Activated naive CD8-positive, alpha-beta T cell treated with anti-CD3 and anti-CD28 coated beads for 36 hours (primary cell): ENCODE measurements around the gene ARPP21. TPM values are rescaled to one million over a fixed set of nuclear protein-coding genes. Genes with fewer than 3 reads are reported as not detected.

Source experiments
- DNase-seq: peaks from one replicate; pipeline ENCODE4 v3.0.0; 2021
- H3K27ac Mint-ChIP-seq: one replicate; pipeline ENCODE4 v1.8.0; 2022; ENCODE audit warnings: mild to moderate bottlenecking, moderate library complexity, mixed read lengths
- H3K27me3 Mint-ChIP-seq: one replicate; pipeline ENCODE4 v1.8.0; 2022; ENCODE audit warnings: mild to moderate bottlenecking, mixed read lengths
- H3K36me3 Mint-ChIP-seq: one replicate; pipeline ENCODE4 v1.8.0; 2021; ENCODE audit warnings: mild to moderate bottlenecking, mixed read lengths
- H3K4me1 Mint-ChIP-seq: one replicate; pipeline ENCODE4 v1.8.0; 2021; ENCODE audit warnings: mixed read lengths
- H3K4me3 Mint-ChIP-seq: one replicate; pipeline ENCODE4 v1.8.0; 2022; ENCODE audit warnings: mild to moderate bottlenecking, moderate library complexity, mixed read lengths
- H3K9me3 Mint-ChIP-seq: one replicate; pipeline ENCODE4 v1.8.0; 2022; ENCODE audit warnings: mixed read lengths
- total RNA-seq, 2 experiments: library from RNA; stranded (reverse); gene quantifications; one replicate each; pipeline ENCODE4 v1.2.3, GENCODE V29; 2021

The ARPP21 gene
- total RNA-seq, 2 experiments from 2014 or later, result not detected

DNA sequence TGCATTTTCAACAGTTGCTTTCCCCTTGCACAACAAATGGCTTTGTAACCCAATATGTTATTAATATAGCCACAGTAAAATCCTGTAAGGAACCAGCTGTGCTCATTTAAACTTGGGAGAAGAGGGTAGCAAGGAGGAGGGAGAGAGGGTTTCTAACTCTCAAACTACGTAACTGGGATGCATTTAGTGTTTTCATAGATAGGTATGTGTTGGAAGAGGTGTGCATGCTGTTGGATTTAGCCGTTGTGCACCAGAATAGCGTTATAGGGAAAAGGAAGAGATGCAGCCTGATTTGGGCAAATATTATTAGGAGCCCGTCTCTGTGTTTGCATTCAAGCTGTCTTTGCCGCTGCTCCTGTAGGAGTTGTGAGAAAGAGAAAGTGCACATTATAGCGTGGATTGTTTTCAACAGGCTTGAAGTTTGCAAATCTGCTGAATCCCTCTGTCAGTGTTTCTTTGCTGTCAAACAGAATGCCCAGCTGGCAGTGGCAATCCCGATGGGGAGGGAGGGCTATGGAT lies 39.4 kb downstream of the ARPP21 start:
- H3K36me3 Mint-ChIP-seq, result no peaks in the 10 kb centered on the region
- H3K4me3 Mint-ChIP-seq, result no peak overlapping the region
- no peaks in the 10 kb centered on the region for H3K4me1 Mint-ChIP-seq
- H3K27me3 Mint-ChIP-seq, result no peaks in the 10 kb centered on the region
- no peak overlapping the region for H3K27ac Mint-ChIP-seq
- no peaks in the 10 kb centered on the region for H3K9me3 Mint-ChIP-seq
- DNase-seq, result no peak

DNA sequence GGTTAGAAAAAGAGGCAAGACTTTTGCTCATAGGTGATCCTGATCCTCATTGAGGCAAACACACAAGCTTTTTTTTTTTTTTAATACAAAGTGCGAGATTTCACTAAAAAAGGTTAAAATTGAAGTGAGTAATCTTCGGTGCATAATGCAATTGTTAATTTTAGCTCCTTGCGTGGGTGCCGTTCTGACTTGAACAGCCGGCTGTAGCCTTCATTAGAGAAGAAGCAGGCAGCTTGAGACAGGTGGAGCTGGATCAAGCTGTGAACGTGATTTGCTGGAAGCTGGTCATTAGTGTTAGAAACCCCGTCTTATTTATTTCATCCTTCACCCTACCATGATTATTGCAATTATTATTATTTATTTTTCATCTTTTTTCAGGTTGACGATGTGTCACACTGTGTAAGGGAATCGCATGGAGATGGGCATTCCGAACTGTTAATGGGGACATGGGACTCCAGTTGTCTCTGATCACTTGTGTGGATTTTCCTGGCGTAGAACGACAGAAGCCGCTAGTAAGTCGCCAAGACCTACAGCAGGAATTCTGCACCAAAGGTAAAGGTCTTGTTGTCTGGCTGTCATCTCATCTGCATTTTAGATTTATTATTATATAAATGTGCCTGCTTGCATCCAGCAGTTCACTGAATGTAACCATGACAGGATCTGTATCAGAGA lies 40.2 kb downstream of the ARPP21 start:
- Mint-ChIP-seq H3K36me3 (no peaks in the 10 kb centered on the region), H3K4me1 (no peaks in the 10 kb centered on the region), H3K27me3 (no peaks in the 10 kb centered on the region), H3K4me3 (no peak overlapping the region), H3K9me3 (no peaks in the 10 kb centered on the region), H3K27ac (no peak overlapping the region)
- DNase-seq, result no peak

- Mint-ChIP-seq H3K4me1 (no peaks in the 10 kb centered on the region), H3K36me3 (no peaks in the 10 kb centered on the region), H3K27ac (no peak overlapping the region), H3K4me3 (no peak overlapping the region), H3K9me3 (no peaks in the 10 kb centered on the region), H3K27me3 (no peaks in the 10 kb centered on the region)
- no peak for DNase-seq
These were observed 41.7 kb downstream of the ARPP21 start for GRCh38 chr3:35680866-35681650.

GRCh38 chr3:35685153-35685552 lies 45.8 kb downstream of the ARPP21 start:
- no peak overlapping the region for H3K4me3 Mint-ChIP-seq
- no peak for DNase-seq
- no peaks in the 10 kb centered on the region for H3K36me3 Mint-ChIP-seq
- no peaks in the 10 kb centered on the region for H3K9me3 Mint-ChIP-seq
- no peaks in the 10 kb centered on the region for H3K4me1 Mint-ChIP-seq
- H3K27me3 Mint-ChIP-seq, result no peaks in the 10 kb centered on the region
- H3K27ac Mint-ChIP-seq, result no peak overlapping the region

DNA sequence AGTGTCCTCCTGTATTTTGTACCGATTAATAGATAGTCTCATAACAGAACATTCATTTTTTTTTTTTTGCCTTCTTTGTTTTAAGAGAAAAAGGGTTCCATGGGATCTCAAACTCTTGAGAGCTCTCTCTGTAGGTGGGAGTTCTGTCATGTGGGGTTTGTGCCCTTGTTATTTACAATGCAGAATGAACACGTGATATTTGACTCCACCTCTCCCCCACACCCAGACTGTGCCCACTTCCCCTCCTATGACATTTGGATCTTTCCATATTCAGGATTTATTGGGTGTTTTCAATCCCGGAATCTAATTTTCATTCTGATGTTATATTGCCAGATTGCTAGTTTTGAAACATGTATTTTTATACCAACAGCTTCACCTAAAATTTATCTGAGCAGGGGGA lies 49.5 kb downstream of the ARPP21 start:
- H3K27me3 Mint-ChIP-seq, result no peaks in the 10 kb centered on the region
- DNase-seq, result no peak
- H3K27ac Mint-ChIP-seq, result no peak overlapping the region
- H3K36me3 Mint-ChIP-seq, result no peaks in the 10 kb centered on the region
- no peaks in the 10 kb centered on the region for H3K4me1 Mint-ChIP-seq
- H3K9me3 Mint-ChIP-seq, result no peaks in the 10 kb centered on the region
- H3K4me3 Mint-ChIP-seq, result no peak overlapping the region

- Mint-ChIP-seq H3K27ac (no peak overlapping the region), H3K27me3 (no peaks in the 10 kb centered on the region), H3K4me3 (no peak overlapping the region)
These were observed 50.9 kb downstream of the ARPP21 start for GRCh38 chr3:35690271-35690670.

DNA sequence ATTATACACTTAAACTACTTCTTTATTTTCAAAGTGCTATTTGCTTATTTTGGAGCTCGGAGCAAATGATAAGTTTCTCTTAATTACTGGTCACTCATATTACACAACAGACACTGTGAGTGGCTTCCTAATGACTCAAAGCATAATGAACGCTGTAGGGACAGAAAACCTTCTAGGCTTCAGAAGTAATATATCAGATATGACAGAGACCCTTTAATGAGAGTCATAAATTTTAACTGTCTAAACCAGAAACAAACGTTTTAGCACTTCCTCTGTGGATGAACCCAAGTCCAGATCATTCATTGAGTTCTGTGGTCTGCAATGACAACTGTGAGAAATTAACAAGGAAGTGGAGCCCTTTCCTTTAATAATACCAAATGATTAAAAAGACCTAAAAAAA lies 66.6 kb downstream of the ARPP21 start:
- Mint-ChIP-seq H3K4me1 (no peaks in the 10 kb centered on the region), H3K36me3 (no peaks in the 10 kb centered on the region), H3K27ac (no peak overlapping the region), H3K4me3 (no peak overlapping the region), H3K27me3 (peaks cover 4% of the 10 kb centered on the region), H3K9me3 (peaks cover 2% of the 10 kb centered on the region)
- DNase-seq, result no peak

More at GRCh38 chr3:35690271-35690670, 50.9 kb downstream of the ARPP21 start:
- Mint-ChIP-seq H3K4me1 (no peaks in the 10 kb centered on the region), H3K36me3 (no peaks in the 10 kb centered on the region), H3K9me3 (no peaks in the 10 kb centered on the region)
- DNase-seq, result no peak

DNA sequence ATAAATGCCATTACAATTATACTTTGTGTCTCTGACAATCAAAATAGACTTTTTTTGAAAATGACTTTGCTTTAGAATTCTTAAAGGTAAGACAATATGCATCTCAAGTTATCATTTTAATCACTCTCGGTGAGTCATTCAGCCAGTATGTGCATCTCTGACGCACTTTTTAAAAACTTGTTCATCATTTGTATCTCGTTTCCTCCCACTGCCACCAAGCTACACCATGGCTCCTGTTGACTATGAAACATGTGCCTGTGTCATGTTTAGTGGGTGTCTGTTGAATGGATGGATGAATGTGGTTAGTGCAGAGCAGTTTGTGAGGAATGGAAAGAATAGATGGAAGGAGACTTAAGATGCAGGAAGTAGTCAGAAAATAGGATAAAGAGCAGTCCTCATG lies 68.6 kb downstream of the ARPP21 start:
- peaks cover 2% of the 10 kb centered on the region for H3K9me3 Mint-ChIP-seq
- H3K36me3 Mint-ChIP-seq, result no peaks in the 10 kb centered on the region
- DNase-seq, result no peak
- H3K4me1 Mint-ChIP-seq, result no peaks in the 10 kb centered on the region
- no peak overlapping the region for H3K27ac Mint-ChIP-seq
- H3K27me3 Mint-ChIP-seq, result peaks cover 4% of the 10 kb centered on the region
- H3K4me3 Mint-ChIP-seq, result no peak overlapping the region

GRCh38 chr3:35708394-35709271 lies 69.3 kb downstream of the ARPP21 start:
- DNase-seq, result no peak
- peaks cover 2% of the 10 kb centered on the region for H3K9me3 Mint-ChIP-seq
- peaks cover 4% of the 10 kb centered on the region for H3K27me3 Mint-ChIP-seq
- no peaks in the 10 kb centered on the region for H3K36me3 Mint-ChIP-seq
- no peaks in the 10 kb centered on the region for H3K4me1 Mint-ChIP-seq
- H3K27ac Mint-ChIP-seq, result no peak overlapping the region
- no peak overlapping the region for H3K4me3 Mint-ChIP-seq

DNA sequence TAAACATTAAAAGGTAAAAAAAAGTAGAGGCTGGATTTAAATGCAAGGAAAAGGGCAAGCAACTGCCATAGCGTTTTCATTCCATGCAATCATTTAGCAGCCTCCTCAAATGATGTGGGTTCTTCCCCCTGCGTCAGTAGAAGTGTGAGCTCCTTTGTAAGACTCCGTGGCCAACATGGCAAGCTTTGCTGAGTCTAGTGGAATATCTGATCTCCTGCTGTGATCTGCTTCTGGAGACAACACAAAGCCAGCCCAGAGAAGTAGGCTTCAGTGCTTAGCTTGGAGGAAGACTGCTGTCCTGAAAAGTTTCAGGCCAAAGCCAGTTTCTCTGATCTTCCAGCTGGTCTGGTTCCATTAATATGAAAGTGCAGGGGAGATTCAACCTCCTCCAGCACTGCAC lies 70.4 kb downstream of the ARPP21 start:
- H3K36me3 Mint-ChIP-seq, result no peaks in the 10 kb centered on the region
- H3K27me3 Mint-ChIP-seq, result peaks cover 4% of the 10 kb centered on the region
- DNase-seq, result no peak
- peaks cover 2% of the 10 kb centered on the region for H3K9me3 Mint-ChIP-seq
- no peaks in the 10 kb centered on the region for H3K4me1 Mint-ChIP-seq
- H3K4me3 Mint-ChIP-seq, result no peak overlapping the region
- no peak overlapping the region for H3K27ac Mint-ChIP-seq

- Mint-ChIP-seq H3K36me3 (no peaks in the 10 kb centered on the region), H3K4me1 (no peaks in the 10 kb centered on the region), H3K4me3 (no peak overlapping the region), H3K9me3 (peaks cover 2% of the 10 kb centered on the region), H3K27me3 (peaks cover 4% of the 10 kb centered on the region), H3K27ac (no peak overlapping the region)
- no peak for DNase-seq
These were observed 71.2 kb downstream of the ARPP21 start for GRCh38 chr3:35710554-35710953.

DNA sequence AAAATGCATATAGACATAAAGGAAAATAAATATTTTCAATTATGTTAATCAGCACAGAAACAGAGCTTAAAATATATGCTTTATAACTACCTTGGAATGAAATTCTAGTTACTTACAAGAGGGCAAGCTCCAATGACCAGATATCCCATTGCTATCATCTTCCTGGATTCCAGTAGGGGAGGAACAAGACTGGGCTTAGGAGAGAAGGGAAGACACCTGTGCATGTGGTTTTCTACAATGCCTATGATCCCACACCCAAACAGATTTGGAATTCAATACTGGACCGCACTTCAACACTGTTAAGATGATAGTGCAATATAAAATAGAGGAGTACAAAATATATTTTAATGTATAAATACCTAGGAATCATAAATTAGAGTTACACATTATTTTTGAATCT lies 79.6 kb downstream of the ARPP21 start:
- Mint-ChIP-seq H3K4me1 (no peaks in the 10 kb centered on the region), H3K27me3 (no peaks in the 10 kb centered on the region), H3K36me3 (no peaks in the 10 kb centered on the region), H3K4me3 (no peak overlapping the region), H3K27ac (no peak overlapping the region), H3K9me3 (no peaks in the 10 kb centered on the region)
- no peak for DNase-seq

- no peak for DNase-seq
- Mint-ChIP-seq H3K4me3 (no peak overlapping the region), H3K36me3 (no peaks in the 10 kb centered on the region), H3K9me3 (no peaks in the 10 kb centered on the region), H3K4me1 (no peaks in the 10 kb centered on the region), H3K27ac (no peak overlapping the region), H3K27me3 (no peaks in the 10 kb centered on the region)
These were observed 82.3 kb downstream of the ARPP21 start for GRCh38 chr3:35721628-35722027.

DNA sequence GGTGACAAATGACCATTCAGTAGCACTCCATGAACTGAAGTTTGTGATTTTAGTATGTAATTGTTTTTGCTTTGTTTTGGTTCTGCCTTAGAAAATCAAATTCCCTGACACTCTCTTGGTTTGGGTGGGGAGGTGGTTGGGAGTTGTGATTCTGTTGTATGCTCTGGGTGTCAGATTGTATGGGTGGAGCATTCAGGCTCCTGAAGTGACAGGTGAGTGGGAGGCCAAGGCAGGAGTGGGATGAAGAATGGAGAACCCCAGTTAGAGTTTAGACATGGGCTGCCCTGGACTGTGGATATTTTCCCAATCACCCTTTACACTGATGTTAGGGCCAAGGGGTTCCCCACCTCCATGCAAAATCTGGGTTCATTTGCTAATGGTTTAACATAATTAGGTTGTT lies 83.6 kb downstream of the ARPP21 start:
- H3K27me3 Mint-ChIP-seq, result no peaks in the 10 kb centered on the region
- no peak for DNase-seq
- H3K36me3 Mint-ChIP-seq, result no peaks in the 10 kb centered on the region
- no peak overlapping the region for H3K4me3 Mint-ChIP-seq
- no peaks in the 10 kb centered on the region for H3K9me3 Mint-ChIP-seq
- H3K27ac Mint-ChIP-seq, result no peak overlapping the region
- H3K4me1 Mint-ChIP-seq, result no peaks in the 10 kb centered on the region

DNA sequence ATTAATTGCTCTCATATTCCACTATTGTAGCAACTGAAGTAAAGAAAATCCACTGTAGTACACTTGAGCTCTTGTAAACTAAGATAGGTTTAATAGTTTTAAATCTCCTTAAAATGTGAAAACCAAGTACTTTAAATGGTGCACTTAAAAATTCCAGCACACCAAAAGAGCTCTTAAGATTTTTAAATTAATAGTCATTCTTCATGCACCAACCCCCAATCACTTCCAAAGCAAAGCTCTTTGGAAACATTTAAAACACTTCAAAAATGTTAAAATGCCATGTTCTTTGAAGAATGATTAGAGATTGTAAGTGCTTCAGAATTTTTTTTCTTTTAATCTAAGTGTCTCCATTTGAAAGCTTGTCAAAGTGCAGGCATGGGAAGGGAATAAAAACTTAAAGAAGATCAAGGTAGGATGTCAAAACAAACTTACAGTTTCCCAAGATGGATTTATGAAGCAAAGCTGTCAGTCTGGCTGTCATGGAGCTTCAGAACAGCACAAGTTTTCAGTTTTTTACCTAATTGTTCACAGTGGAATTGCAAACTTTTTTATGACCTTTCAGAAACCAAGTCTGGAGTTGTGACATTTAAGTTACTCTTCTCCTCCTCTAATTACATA lies 84.3 kb downstream of the ARPP21 start:
- Mint-ChIP-seq H3K9me3 (no peaks in the 10 kb centered on the region), H3K4me1 (no peaks in the 10 kb centered on the region), H3K27me3 (no peaks in the 10 kb centered on the region), H3K4me3 (no peak overlapping the region), H3K27ac (no peak overlapping the region), H3K36me3 (no peaks in the 10 kb centered on the region)
- no peak for DNase-seq
